ENCODE results near the gene PRSS56. TPM values are rescaled to one million over a fixed set of nuclear protein-coding genes. Genes with fewer than 3 reads are reported as not detected.

Gene PRSS56
- total and polyA plus RNA-seq, 2 donors from 2014 or later: not detected

- peak in 2 of 5 donors; percentile 14 to 28 for DNase-seq
- Histone ChIP-seq H3K36me3 (ENCODE audit: control insufficient read depth in 2 of 3, insufficient read depth in 3 of 3, low read length in 3 of 3) (no peaks in the 10 kb centered on the region), H3K4me3 (ENCODE audit: low read length in 3 of 3) (no peak overlapping the region), H3K9ac (ENCODE audit: low read length in 3 of 3) (no peak overlapping the region), H3K4me1 (ENCODE audit: control insufficient read depth in 2 of 3, insufficient read depth in 2 of 3, low read depth in 1 of 3, low read length in 3 of 3) (no peaks in the 10 kb centered on the region), H3K27ac (ENCODE audit: low read depth in 2 of 2, low read length in 2 of 2) (no peak overlapping the region), H3K9me3 (ENCODE audit: control insufficient read depth in 2 of 3, insufficient read depth in 1 of 3, low read length in 3 of 3) (no peaks in the 10 kb centered on the region), H3K27me3 (ENCODE audit: control insufficient read depth, insufficient read depth, low read length) (peaks cover 5% of the 10 kb centered on the region)
- intact Hi-C loops (cut with DNase I): no loop called here
- no peak for FAIRE-seq
- TF ChIP-seq CTCF (IDR thresholded peaks at IDR 0.05; ENCODE audit: borderline replicate concordance, extremely low read depth, insufficient read depth): no peak
Measured at GRCh38 chr2:232491139-232491780, 28.9 kb upstream of the PRSS56 start.

- Histone ChIP-seq H3K9ac (ENCODE audit: low read length in 3 of 3) (no peak overlapping the region), H3K36me3 (ENCODE audit: control insufficient read depth in 2 of 3, insufficient read depth in 3 of 3, low read length in 3 of 3) (no peaks in the 10 kb centered on the region), H3K4me3 (ENCODE audit: low read length in 3 of 3) (no peak overlapping the region), H3K9me3 (ENCODE audit: control insufficient read depth in 2 of 3, insufficient read depth in 1 of 3, low read length in 3 of 3) (no peaks in the 10 kb centered on the region), H3K27me3 (ENCODE audit: control insufficient read depth, insufficient read depth, low read length) (no peaks in the 10 kb centered on the region), H3K4me1 (ENCODE audit: control insufficient read depth in 2 of 3, insufficient read depth in 2 of 3, low read depth in 1 of 3, low read length in 3 of 3) (no peaks in the 10 kb centered on the region), H3K27ac (ENCODE audit: low read depth in 2 of 2, low read length in 2 of 2) (no peak overlapping the region)
- intact Hi-C loops (cut with DNase I): no loop called here
- TF ChIP-seq CTCF (IDR thresholded peaks at IDR 0.05; ENCODE audit: borderline replicate concordance, extremely low read depth, insufficient read depth): no peak
- peak in 2 of 5 donors; percentile 26 to 33 for DNase-seq
- no peak for FAIRE-seq
Measured at GRCh38 chr2:232492236-232492848, 27.8 kb upstream of the PRSS56 start.

GRCh38 chr2:232492963-232493700, 27.1 kb upstream of the PRSS56 start:
- DNase-seq (peak in 2 of 5 donors; percentile 22 to 53), FAIRE-seq (no peak)

More at GRCh38 chr2:232492963-232493700, 27.1 kb upstream of the PRSS56 start:
- intact Hi-C loops (cut with DNase I): no loop called here
- no peaks in the 10 kb centered on the region for H3K9me3 ChIP-seq (ENCODE audit: control insufficient read depth in 2 of 3, insufficient read depth in 1 of 3, low read length in 3 of 3)
- TF ChIP-seq CTCF (IDR thresholded peaks at IDR 0.05; ENCODE audit: borderline replicate concordance, extremely low read depth, insufficient read depth): no peak
- H3K4me3 ChIP-seq (ENCODE audit: low read length in 3 of 3): no peak overlapping the region
- H3K4me1 ChIP-seq (ENCODE audit: control insufficient read depth in 2 of 3, insufficient read depth in 2 of 3, low read depth in 1 of 3, low read length in 3 of 3): no peaks in the 10 kb centered on the region
- no peak overlapping the region for H3K27ac ChIP-seq (ENCODE audit: low read depth in 2 of 2, low read length in 2 of 2)
- H3K9ac ChIP-seq (ENCODE audit: low read length in 3 of 3): no peak overlapping the region
- H3K36me3 ChIP-seq (ENCODE audit: control insufficient read depth in 2 of 3, insufficient read depth in 3 of 3, low read length in 3 of 3): no peaks in the 10 kb centered on the region
- no peaks in the 10 kb centered on the region for H3K27me3 ChIP-seq (ENCODE audit: control insufficient read depth, insufficient read depth, low read length)

All from kidney (tissue), 14 donors.